GM12875 (cell line): ENCODE results near the gene VAX1.
A peak's percentile ranks its signal among the peaks of the same experiment; 100 is the strongest.
"Not testable (repeated sequence)": the region's sequence is repeated elsewhere in the genome, so short reads cannot be mapped to it uniquely, and the experiment has no call there.

Experiments
- H3K4me3 ChIP-seq: one replicate; pipeline ENCODE4 v1.5.1; 2011; ENCODE audit warnings: low read depth, low read length, control low read depth
- TF ChIP-seq, protein P1 (sequence below): IDR thresholded peaks from 2 replicates; pipeline ENCODE4 v1.5.1; 2011; ENCODE audit warnings: low read depth, mild to moderate bottlenecking, control low read depth, inconsistent platforms, low read length, moderate library complexity, borderline replicate concordance; ENCODE audit not compliant: insufficient read depth

VAX1 gene

GRCh38 chr10:117137911-117138642 lies at the start of gene VAX1:
Gene VAX1 (minus strand): TSS chr10:117138270. CDS start chr10:117138056, 214 bp downstream.
- no peak within 1 kb of the TSS for H3K4me3 ChIP-seq
- TF ChIP-seq, protein P1, sequence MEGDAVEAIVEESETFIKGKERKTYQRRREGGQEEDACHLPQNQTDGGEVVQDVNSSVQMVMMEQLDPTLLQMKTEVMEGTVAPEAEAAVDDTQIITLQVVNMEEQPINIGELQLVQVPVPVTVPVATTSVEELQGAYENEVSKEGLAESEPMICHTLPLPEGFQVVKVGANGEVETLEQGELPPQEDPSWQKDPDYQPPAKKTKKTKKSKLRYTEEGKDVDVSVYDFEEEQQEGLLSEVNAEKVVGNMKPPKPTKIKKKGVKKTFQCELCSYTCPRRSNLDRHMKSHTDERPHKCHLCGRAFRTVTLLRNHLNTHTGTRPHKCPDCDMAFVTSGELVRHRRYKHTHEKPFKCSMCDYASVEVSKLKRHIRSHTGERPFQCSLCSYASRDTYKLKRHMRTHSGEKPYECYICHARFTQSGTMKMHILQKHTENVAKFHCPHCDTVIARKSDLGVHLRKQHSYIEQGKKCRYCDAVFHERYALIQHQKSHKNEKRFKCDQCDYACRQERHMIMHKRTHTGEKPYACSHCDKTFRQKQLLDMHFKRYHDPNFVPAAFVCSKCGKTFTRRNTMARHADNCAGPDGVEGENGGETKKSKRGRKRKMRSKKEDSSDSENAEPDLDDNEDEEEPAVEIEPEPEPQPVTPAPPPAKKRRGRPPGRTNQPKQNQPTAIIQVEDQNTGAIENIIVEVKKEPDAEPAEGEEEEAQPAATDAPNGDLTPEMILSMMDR: no peak

DNA sequence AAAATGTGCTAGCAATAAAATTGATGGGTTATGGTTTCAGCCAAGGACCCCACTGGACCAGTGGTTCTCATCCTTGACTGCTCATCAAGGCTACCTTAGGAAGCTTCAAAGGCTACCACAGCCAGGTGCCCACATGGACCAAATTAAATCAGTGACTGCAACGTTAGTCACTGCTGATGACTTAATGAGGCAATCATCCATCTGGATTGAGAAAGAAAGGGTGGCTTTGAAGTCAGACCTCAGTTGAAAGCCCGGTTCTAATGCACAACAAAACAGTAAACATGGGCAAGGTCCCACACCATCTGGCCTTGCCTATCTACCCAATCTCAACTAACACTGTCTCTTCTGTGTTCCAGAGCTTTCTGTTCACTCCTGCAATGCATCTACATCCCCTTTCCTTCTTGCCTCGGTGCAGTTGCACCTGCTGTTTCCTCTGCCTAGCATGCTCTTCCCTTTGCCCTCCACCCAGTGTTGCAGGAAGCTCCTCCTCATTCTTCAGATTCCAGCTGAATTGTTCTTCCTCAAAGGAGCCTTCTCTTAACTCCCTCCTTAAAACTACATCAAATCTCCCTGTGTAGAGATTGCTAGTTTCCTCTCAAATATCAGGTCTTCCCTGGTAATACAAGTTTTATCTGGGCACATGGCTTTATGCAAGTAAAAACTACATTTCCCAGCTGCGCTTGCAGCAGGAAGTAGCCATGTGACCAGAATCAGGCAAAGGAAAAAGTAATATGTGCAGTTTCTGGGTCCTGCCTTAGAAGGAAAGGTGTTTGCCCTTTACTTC lies 49.0 kb upstream of the VAX1 start:
- H3K4me3 ChIP-seq: no peak overlapping the region
- TF ChIP-seq, protein P1: no peak

GRCh38 chr10:117185817-117186216 lies 47.7 kb upstream of the VAX1 start:
- not testable (repeated sequence) for H3K4me3 ChIP-seq

GRCh38 chr10:117184821-117185220 lies 46.8 kb upstream of the VAX1 start:
- TF ChIP-seq, protein P1: no peak
- no peak overlapping the region for H3K4me3 ChIP-seq

DNA sequence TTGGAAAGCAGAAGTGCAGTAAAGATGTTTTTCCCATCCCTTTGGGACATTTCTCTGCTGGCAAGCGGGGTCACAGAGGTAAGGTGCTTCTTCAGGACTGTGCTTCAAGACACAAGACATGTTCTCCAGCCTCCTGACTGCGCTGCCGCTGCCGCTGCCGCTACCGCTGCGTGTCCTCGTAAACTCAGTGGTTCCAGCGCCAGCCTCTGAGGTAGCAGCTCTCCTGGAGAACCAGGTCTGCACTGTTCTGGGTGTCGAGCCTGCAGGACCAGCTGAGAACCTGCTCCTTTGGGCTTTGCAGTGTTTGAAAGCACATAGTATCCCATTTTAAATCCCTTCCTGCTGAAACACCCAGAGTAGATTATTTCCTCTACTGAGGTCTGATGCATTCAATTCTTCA lies 46.2 kb upstream of the VAX1 start:
- H3K4me3 ChIP-seq: no peak overlapping the region

GRCh38 chr10:117178190-117178589 lies 40.1 kb upstream of the VAX1 start:
- TF ChIP-seq, protein P1: no peak

More for the DNA sequence above, 46.2 kb upstream of the VAX1 start:
- TF ChIP-seq, protein P1: no peak

DNA sequence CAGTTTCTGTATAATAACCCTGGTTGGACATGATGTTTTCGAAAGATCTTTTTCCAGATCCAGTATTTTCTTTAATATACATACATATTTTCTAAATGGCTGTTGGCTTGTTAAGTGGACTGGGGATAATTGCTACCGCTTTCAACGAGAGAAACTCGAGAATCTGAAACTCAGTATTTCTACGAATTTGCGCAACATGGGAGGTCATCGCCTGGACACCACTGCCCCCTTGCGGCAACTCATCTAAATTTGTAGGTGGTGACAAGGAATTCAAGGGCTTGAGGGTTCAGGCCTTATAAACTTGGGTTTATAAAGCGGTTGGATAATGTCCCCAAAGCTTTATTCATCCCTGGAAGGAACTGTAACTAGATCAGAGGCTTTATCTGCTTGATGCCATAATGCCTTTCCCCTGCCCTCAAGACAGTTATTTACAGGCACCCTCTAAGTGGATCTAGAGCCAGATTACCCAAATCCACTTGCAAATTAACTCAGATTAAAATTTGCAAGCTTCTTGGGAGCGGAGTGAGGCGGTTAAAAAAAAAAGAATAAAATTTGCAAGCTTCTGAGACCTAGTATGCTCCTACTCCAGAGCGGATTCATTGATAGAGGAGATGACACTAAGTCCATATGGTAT lies 37.9 kb upstream of the VAX1 start:
- no peak overlapping the region for H3K4me3 ChIP-seq
- TF ChIP-seq, protein P1: peak; percentile 73

More at GRCh38 chr10:117178190-117178589, 40.1 kb upstream of the VAX1 start:
- H3K4me3 ChIP-seq: no peak overlapping the region
